ENCODE measurements around the gene TNKS2.
"Not testable (repeated sequence)": the region's sequence is repeated elsewhere in the genome, so short reads cannot be mapped to it uniquely, and the experiment has no call there.

TNKS2 gene

GRCh38 chr10:91879515-91880170 is 81.4 kb downstream of the TNKS2 start:
- no peak for DNase-seq

GRCh38 chr10:91880310-91880709 is 82.1 kb downstream of the TNKS2 start:
- peak; percentile 93 for DNase-seq

- peak; percentile 82 for DNase-seq
These were observed 85.6 kb downstream of the TNKS2 start for GRCh38 chr10:91883549-91884444.

GRCh38 chr10:91884536-91884935 is 86.3 kb downstream of the TNKS2 start:
- no peak for DNase-seq

GRCh38 chr10:91885362-91886079 is 87.3 kb downstream of the TNKS2 start:
- DNase-seq: no peak

GRCh38 chr10:91886954-91887271 is 88.7 kb downstream of the TNKS2 start:
- DNase-seq: no peak

GRCh38 chr10:91887272-91888076 is 89.2 kb downstream of the TNKS2 start:
- DNase-seq: peak; percentile 96

- peak; percentile 91 for DNase-seq
These were observed 93.1 kb downstream of the TNKS2 start for GRCh38 chr10:91891125-91892001.

GRCh38 chr10:91893051-91893450 is 94.8 kb downstream of the TNKS2 start:
- no peak for DNase-seq

- DNase-seq: not testable (repeated sequence)
These were observed 96.0 kb downstream of the TNKS2 start for GRCh38 chr10:91894261-91894685.

- DNase-seq: no peak
These were observed 98.1 kb downstream of the TNKS2 start for GRCh38 chr10:91896212-91896756.

GRCh38 chr10:91897421-91897820 is 99.2 kb downstream of the TNKS2 start:
- DNase-seq: no peak

- peak; percentile 67 for DNase-seq
These were observed 103.8 kb downstream of the TNKS2 start for GRCh38 chr10:91901784-91902677.

- DNase-seq: no peak
These were observed 108.9 kb downstream of the TNKS2 start for GRCh38 chr10:91907033-91907594.

- DNase-seq: no peak
These were observed 109.7 kb downstream of the TNKS2 start for GRCh38 chr10:91907914-91908336.

GRCh38 chr10:91908337-91909116 is 110.3 kb downstream of the TNKS2 start:
- DNase-seq: peak; percentile 94

- peak; percentile 73 for DNase-seq
These were observed 111.0 kb downstream of the TNKS2 start, which contains the start of gene FGFBP3 for GRCh38 chr10:91909117-91909677. Gene FGFBP3, minus strand, starts transcription at chr10:91909486. Its CDS starts 517 bp downstream, at chr10:91908969.

GRCh38 chr10:91910467-91910866 is 112.2 kb downstream of the TNKS2 start:
- no peak for DNase-seq

Measured in islet precursor cell (in vitro differentiated cells).